HG03521 (cell line): ENCODE data around the gene SOCS2.
"Not testable (repeated sequence)": the region's sequence is repeated elsewhere in the genome, so short reads cannot be mapped to it uniquely, and the experiment has no call there.

Source experiments
- ATAC-seq: cut with Tn5 transposase; IDR thresholded peaks from one replicate; pipeline ENCODE4 v1.9.1; 2021; ENCODE audit warnings: mild to moderate bottlenecking, moderate library complexity; ENCODE audit not compliant: unreplicated experiment

SOCS2 gene, protein sequence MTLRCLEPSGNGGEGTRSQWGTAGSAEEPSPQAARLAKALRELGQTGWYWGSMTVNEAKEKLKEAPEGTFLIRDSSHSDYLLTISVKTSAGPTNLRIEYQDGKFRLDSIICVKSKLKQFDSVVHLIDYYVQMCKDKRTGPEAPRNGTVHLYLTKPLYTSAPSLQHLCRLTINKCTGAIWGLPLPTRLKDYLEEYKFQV

DNA sequence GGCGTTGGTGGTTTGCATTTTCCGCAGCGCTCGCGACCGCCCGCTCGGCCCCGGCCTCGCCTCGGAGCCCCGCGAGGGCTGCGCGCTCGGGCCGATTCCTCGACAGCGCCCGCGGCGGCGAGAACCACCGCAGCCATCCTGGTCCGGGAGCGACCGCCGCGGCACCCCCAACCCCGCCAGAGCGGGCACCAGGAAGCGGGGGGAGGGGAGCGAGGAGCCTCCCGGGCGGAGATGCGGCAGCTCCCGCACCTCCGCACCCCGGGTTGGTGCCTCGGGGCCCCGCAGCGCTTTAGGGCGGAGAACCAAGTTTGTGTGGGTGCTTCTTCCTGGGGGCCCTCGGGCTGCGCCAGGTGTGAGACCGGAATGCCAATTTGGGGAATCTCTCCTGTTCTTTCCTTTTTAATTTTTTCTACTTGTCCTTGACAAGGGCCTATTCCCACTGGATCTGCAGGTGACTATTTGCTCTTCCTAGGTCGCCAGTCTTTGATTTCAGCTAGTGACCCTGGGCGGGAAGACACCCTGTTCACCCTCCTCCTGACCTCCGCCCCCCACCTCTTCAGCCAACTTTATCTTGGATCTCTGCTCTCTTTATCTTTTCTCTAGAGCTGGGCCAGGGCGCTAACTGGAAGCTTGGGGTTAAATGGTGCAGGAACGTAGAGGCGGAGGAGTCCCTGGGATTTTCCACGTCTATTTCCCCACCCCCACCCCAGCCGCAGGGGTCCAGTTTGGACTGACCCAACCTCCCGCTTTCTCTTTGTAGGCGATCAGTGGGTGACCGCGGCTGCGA, at the start of gene SOCS2:
SOCS2 (plus strand) TSS at position 751 of the 787 bp plus-strand sequence. CDS start 223 bp downstream, outside the sequence.
- ATAC-seq, result no peak

DNA sequence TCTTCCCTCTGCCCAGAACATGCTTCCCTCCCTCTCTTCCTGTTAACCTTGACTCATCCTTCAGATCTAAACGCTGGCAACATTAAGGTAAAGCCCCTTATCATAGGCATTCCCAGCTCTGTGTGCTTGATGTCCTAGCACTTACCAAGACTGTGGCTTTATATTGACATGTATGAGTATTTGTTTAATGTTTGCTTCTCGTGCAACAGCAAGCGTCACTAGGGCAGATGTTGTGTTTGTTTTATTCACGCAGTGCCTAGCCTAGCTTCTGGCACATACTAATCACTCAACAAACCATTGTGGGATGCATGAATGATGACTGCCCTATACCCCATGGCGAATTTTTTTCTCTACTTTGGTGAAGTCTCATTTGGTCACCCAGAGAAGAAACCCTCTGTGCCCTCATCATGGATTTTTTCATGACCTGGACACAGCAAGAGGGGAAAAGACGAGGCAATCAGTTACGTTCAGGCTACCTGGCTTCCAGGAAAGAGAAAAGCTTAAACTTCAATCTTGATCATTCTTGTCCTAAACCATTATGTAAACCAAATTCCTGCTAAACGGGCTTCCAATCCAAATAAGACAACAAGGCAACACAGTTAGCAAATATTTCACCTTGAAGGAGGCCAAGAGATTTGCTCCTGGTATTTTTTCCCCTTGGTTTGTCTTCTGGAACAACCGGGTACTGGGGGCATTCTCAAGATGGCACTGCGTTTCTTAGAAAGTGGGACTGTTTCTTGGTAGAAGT, 47.9 kb upstream of the SOCS2 start:
- ATAC-seq, result no peak

DNA sequence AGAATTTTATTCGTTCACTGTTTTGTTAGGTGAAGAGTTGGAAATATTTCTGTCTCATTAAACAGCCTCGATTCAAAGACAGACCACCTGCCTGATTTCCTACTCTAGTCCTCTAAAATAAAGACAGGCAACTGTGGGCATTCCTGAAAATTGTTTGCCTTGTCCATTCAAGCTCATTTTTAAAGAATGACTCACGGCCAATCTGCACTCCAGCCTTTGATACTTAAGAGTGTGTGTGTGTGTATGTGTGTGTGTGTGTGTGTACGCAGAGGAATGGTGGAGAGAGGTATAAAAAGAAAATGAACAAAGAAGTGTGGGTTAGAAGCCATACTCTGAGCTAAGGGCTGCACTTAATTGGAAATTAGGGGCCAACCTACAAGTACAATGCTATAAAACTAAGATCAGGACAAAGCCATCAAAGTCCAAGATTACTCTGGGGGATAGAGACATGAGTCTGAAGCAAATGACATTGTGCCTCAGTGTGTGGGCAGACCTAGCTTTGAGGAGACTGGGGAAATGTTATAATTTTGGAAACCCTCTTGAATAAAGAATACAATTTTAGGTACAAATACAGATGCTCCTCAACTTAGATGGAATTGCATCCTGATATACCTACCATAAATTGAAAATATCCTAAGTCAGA, 45.6 kb upstream of the SOCS2 start:
- no peak for ATAC-seq

DNA sequence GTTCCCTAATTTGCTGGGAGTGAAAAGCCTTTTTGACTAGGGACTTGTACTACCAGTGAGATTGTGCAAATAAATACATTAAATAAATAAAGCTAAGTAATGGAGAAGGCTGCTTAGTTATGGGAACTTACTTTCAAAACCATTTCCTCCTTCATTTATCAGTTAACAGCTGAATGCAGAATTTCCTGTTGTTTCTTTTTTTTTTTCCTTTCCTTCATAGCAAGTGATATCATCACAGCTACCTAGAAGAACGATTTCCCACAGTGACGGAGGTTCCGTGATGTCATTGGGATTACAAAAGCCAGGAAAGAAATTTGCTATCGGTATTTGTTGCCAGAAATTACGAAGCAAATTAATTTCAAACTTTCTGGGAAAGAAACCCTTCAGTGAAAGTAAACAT, 42.1 kb upstream of the SOCS2 start:
- no peak for ATAC-seq

DNA sequence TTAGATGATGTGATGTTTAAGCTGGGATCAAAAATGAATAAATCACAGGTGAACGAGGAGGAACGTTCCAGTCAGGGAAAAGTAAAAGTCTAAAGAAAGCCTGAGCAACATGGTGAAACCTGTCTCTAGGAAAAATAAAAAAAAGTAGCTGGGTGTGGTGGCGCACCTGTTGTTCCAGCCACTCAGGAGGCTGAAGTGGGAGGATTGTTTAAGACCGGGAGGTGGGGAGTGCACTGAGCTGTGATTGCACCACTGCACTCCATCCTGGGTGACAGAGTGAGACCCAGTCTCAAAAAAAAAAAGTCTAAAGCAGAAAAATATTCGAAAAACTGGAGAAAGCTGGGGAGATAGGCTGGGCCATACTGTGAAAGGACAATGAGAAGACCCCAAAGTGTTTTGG, 39.2 kb upstream of the SOCS2 start:
- no peak for ATAC-seq

DNA sequence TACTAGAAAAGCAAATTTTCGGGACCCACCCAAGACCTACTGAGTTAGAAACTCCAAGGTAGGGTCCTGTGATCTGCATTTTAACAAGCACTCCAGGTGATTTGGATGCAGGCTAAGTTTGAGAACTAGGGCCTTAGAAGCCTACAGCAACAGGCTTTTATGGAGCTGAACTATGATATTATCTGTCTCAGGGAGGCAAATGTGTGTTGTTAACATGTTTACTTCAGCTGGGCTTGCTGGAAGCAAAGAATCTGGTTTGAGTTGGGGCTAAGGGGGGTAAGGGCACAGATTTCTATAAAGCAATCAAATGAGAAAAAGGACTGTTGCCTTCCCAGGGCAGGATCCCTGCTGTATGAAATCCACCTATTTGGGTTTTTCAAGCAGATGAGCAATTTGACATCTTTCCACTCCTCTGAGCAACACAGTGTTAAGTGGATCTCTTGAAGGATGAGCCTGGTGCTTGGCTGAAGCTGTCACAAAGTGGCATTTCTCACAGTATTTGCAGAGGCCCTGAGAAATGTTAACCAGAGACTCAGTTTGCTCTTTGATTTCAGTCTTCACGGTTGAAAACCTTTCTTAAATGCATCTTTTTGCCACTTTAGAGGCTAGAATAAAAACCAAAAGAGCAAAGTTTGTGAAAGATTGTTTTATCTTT, 36.2 kb upstream of the SOCS2 start:
- no peak for ATAC-seq

DNA sequence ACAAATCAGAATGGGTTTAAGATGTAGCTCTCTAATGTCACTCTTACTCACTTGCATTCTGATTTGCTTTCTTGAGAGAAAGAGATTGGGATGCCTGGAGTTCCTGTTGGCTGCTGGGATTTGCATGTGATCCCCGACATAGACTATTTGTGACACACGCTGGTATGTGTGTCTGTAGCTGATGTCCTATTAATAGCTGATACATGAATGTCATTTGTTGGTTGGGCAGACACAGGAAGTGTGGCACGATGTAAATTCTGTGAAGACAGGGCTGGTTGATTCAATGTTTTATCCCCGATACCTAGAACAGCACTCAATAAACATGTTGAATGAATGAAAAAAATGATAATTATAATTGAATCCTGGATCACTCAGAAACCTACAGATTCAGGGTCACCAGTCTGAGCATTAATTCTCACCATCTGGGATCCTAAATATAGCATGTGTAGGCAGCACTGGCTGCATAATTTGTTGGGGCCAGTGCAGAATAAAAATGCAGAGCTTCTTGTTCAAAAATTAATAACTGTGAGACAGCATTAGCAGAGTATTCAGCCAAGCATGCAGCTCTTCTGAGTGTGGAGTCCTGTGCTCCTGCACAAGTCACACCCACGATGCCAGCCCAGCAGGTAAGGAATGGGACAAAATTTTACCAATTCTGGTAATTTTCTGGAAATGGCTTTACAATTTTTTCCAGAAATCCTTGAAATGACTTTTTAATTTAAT, 35.5 kb upstream of the SOCS2 start:
- peak; percentile 76 for ATAC-seq

DNA sequence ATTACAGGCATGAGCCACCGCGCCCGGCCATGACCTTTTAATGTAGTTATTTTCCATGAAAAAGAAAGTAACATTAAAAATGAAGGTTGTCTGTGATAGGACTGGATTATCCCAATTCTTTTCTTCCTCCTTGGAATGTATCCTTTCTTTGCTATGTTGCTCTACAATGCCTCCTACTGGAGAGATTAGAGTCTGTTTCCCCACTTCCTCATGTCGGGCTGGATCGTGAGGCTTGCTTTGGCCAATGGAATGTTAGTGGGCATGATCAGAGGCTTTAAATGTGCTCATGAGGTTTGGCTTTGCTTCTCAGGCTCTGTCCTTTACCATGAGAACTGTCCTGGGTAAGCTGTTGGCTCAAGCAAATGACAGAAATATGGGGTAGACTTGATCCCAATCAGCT, 34.7 kb upstream of the SOCS2 start:
- no peak for ATAC-seq

DNA sequence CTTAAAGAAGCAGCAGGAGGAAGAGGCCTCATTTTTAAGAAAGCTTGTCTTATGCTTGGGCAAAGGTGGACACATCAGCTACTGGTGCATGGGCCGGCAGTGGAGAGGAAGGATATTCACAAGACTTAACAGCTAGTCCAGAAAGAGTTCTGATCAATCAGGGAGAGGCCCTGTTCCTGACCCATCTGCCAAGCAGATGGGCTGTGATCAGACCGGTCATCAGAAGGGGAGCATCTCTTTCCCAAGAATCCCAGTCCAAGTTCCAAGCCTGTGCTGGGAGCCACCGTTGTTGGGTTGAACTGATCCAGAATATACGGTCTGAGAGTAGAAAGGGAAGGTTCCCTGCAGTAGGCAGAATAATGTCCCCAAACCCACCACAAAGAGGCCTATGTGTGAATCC, 32.7 kb upstream of the SOCS2 start:
- no peak for ATAC-seq

DNA sequence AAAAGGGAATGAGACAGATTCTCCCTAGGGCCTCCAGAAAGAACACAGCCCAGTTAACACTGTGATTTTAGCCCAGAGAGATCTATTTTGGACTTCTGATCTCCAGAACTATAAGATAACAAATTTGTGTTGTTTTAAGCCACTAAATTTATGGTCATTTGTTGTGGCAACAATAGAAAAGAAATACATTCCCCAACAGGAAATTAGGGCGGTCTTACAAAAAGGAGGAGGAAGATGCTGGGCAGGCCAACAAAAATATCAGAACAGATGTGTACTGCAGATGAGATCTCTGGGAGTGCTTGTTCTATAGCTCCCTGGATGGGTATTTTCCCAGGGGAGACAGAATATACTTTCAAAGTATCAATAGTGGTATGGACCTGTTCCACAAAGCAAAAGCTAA, 32.0 kb upstream of the SOCS2 start:
- ATAC-seq, result no peak

DNA sequence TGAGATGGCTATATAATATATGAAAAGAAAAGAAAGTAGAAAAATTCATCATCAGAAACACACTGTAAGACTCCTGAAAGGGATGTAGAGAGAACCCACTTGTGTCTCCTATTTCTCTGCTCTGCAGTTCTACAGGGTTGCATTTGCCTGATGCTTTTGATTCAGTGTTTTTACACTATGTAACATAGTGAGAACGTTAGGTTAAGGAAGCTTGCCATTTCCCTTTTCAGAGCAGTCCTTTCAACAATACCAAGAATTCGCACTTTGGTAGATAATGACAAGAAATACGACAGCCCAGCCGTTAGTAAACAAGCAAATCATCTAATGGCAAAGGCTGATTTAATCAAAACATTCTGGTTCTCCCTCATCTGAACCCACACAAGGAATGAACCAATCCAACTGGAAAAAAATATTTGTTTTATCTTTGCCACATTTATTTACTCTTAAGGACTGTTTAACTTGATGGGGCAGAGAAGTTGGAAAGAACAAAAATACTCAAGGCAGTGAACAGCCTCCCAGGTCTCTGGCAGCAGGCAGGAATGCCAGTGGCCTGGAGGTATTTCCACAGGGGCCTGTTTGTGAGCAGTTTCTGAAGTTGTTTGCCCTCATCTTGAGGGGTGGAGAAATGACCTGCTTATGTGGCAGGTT, 30.8 kb upstream of the SOCS2 start:
- no peak for ATAC-seq

DNA sequence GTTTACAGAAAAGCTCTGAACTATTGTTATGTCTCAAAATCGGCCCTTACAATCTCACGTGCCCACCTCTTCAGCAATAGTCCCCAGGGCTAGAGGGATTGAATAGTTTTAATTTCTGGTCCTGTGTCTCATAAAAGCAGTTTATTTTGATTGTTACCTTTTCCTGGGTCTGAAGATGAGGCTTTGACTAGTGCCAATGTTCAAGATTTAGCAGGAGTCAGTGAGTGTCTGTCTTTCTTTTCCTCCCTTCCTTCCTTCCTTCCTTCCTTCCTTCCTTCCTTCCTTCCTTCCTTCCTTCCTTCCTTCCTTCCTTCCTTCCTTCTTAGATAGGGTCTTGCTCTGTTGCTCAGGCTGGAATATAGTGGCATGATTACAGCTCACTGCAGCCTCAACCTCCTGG, 24.7 kb upstream of the SOCS2 start:
- no peak for ATAC-seq

DNA sequence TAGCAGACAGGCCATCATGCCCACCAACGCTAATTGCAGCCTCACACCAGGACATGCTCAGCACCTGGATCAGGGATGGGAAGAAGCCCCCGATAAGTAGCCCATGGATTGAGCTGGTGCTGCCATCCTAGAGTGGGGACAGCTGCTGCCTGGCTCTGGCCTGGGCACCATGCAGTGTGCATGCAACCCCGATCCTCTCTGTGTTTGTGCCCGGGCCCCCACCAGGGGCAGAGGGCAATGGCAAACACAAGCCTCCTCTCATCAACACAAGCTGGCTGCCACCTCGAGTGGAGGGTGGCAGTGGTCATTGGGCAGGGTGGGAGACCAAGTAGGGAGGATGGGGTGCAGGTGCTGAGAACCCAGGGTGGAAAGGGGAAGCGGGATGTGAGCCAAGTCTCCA, 23.3 kb upstream of the SOCS2 start:
- ATAC-seq, result no peak

DNA sequence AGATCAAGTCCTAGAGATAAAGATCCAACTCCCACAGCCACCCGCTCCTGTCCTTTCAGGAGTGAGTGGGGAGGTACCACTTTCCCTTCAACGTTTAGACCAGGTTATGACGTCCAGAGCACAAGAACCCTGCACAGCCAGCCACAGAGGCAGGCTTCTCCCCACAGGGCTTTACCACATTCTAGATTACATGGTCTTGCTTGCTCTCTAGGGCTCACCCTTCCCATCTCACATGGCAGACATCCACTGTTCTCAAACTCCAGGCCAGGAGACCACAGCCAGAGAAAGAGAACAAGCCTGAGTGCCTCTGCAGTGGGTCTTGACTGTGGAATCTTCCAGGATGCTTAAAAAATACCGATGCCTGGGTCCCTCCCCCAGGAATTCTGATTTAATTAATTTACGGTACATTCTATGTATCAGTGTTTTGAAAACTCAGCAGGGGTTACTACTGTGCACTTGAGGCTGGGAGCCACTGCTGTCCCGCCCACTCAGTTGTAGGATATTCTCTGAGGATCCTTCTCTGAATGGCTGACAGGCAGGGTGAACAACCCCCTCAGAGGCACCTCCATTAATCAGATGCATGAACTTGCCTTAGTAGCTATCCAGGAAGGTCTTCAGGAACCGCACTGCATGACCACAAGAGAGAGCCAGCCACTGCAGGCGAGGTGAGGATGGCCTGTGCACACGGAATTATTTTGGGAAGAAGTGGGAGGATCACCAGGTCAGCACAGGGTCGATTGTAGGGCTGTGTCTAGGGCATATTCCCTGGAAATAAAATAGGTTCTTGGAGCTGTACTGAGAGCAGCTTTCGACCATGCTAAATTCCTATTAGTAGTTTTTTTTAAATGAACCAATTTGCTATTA, 21.5 kb upstream of the SOCS2 start:
- no peak for ATAC-seq

DNA sequence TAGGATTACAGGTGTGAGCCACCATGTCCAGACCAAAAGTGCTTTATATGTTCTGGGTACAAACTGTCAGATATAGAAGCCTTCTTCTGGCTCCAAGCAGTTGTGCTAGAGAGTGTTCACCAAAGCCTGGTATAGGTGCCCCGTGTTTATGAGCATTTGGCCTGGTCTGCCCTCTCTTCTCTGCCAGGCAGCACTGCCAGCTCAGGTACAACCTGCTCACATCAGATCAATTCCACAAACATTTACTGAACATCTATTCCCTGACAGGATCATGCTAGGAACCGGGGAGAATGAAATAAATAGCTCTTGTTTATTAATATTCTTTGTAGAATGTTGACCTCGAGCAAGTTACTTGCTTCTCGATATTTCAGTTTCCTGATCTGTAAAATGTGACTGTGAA, 20.0 kb upstream of the SOCS2 start:
- no peak for ATAC-seq

DNA sequence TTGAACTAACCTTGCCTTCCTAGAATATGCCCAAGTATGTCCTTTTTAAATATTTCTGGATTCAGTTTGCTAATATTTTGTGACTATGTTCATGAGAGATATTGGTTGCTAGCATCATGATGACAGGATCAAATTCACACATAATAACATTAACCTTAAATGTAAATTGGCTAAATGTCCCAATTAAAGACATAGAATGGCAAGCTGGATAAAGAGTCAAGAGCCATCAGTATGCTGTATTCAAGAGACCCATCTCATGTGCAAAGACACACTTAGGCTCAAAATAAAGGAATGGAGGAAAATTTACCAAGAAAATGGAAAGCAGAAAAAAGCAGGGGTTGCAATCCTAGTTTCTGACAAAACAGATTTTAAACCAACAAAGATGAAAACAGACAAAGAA, 14.6 kb upstream of the SOCS2 start:
- ATAC-seq, result not testable (repeated sequence)

DNA sequence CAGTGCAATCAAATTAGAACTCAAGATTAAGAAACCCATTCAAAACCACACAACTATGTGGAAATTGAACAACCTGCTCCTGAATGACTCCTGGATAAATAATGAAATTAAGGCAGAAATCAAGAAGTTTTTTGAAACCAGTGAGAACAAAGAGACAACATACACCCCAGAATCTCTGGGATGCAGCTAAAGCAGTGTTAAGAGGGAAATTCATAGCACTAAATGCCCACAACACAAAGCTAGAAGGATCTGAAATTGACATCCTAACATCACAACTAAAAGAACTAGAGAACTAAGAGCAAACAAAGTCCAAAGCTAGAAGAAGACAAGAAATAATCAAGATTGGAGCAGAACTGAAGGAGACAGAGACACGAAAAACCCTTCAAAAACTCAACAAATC, 13.8 kb upstream of the SOCS2 start:
- ATAC-seq, result not testable (repeated sequence)

DNA sequence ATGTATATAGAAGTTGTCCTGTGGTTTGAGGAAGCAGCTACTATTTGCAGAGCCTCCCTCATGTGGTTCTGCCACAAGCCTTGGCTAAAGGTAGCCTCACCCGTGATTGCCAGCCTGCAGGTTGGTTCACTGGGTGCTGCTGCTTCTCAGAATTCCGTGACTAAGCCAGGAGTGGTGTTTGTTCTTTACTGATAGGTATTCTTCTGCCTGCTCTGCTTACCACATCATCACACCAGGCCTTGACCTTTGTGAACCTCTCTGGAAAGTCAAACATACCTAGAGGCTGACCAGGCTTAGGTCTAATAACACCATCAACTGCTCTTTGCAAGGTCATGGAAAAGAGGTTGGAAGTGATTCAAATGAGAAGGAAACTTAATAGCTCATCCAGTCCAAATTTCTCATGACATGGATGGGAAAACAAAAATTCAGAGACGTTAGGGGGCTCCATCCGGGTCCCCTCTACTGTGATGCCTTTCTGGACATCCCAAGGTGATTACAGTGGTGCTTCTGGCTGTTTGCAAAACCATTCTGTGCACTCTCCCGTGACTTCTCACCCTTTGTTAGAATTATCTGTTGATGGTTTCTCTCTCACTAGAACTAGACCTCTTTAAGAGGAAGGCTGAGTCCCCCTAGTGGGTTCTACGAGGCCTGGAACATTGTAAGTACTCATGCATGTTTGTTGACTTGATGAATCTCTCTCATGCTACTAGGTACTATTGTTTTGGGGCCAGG, 8.5 kb upstream of the SOCS2 start:
- ATAC-seq, result no peak
